CD14-positive monocyte (primary cell): ENCODE measurements around the gene PPFIA1. TPM values are rescaled to one million over a fixed set of nuclear protein-coding genes. Genes with fewer than 3 reads are reported as not detected.

ENCODE experiments used
- DNase-seq, 3 donors: peaks; one replicate each; pipeline ENCODE4 v3.0.0-alpha.2; 2011 to 2022
- H2AFZ ChIP-seq: 2 replicates; pipeline ENCODE4 v1.6.0; 2012; ENCODE audit warnings: mild to moderate bottlenecking, low read depth, low read length, inconsistent platforms; ENCODE audit not compliant: insufficient read depth, poor library complexity, severe bottlenecking
- H3K27ac ChIP-seq, 2 donors: 1 replicate in 1 of 2; 2 replicates in 1 of 2; pipeline ENCODE4 v1.5.1; 2012 to 2013; ENCODE audit warnings: low read length in 2 of 2, control low read depth in 1 of 2, inconsistent platforms in 1 of 2, low read depth in 1 of 2, mild to moderate bottlenecking in 1 of 2
- H3K27me3 ChIP-seq, 2 donors: one replicate each; pipeline versions ENCODE4 v1.6.0 to v1.6.1; 2011 to 2013; ENCODE audit warnings: low read length in 2 of 2; ENCODE audit not compliant: control insufficient read depth in 2 of 2, insufficient read depth in 2 of 2
- H3K36me3 ChIP-seq, 2 donors: replicated peaks in 1 of 2; 1 replicate in 1 of 2; 2 replicates in 1 of 2; pipeline versions ENCODE4 v1.5.1 to v1.6.1; 2012 to 2013; ENCODE audit warnings: low read length in 2 of 2, control low read depth in 1 of 2, inconsistent platforms in 1 of 2, mild to moderate bottlenecking in 1 of 2; ENCODE audit not compliant: insufficient read depth in 2 of 2, control insufficient read depth in 1 of 2
- H3K4me1 ChIP-seq, 2 donors: 1 replicate in 1 of 2; 2 replicates in 1 of 2; pipeline versions ENCODE4 v1.5.1 to v1.6.1; 2012 to 2013; ENCODE audit warnings: low read length in 2 of 2, control low read depth in 1 of 2, inconsistent platforms in 1 of 2, mild to moderate bottlenecking in 1 of 2, moderate library complexity in 1 of 2; ENCODE audit not compliant: insufficient read depth in 2 of 2, control insufficient read depth in 1 of 2
- H3K4me2 ChIP-seq: replicated peaks from 2 replicates; pipeline ENCODE3; 2012; ENCODE audit warnings: low read length, moderate library complexity, mild to moderate bottlenecking; ENCODE audit not compliant: poor library complexity, severe bottlenecking; ENCODE audit errors: extremely low read depth
- H3K4me3 ChIP-seq, 3 experiments: fragments of 200-600 bp in 1 of 3; sonication (generic) in 1 of 3; replicated peaks in 1 of 3; 1 replicate in 2 of 3; 2 replicates in 1 of 3; pipeline ENCODE4 v1.5.1; 2011 to 2013; ENCODE audit warnings: low read length in 3 of 3, mild to moderate bottlenecking in 3 of 3, control low read depth in 2 of 3, low read depth in 2 of 3, inconsistent platforms in 1 of 3, moderate library complexity in 1 of 3
- H3K79me2 ChIP-seq: 2 replicates; pipeline ENCODE4 v1.6.0; 2012; ENCODE audit warnings: mild to moderate bottlenecking, control low read depth, inconsistent platforms, low read length, moderate library complexity; ENCODE audit not compliant: insufficient read depth
- H3K9ac ChIP-seq: 2 replicates; pipeline ENCODE4 v1.6.0; 2017; ENCODE audit warnings: low read length, mild to moderate bottlenecking; ENCODE audit not compliant: insufficient read depth, poor library complexity, severe bottlenecking
- H3K9me3 ChIP-seq, 2 donors: replicated peaks in 1 of 2; 1 replicate in 1 of 2; 2 replicates in 1 of 2; pipeline versions ENCODE4 v1.5.1 to v1.6.1; 2012 to 2013; ENCODE audit warnings: low read length in 2 of 2, control low read depth in 1 of 2; ENCODE audit not compliant: control insufficient read depth in 1 of 2, insufficient read depth in 1 of 2
- H4K20me1 ChIP-seq: 2 replicates; pipeline ENCODE4 v1.6.0; 2012; ENCODE audit warnings: mild to moderate bottlenecking, low read length, control low read depth, moderate library complexity; ENCODE audit not compliant: insufficient read depth
- H3K27ac Mint-ChIP-seq, 7 donors: one replicate each; pipeline ENCODE4 v1.8.0; 2020; ENCODE audit warnings: mild to moderate bottlenecking in 7 of 7, mixed read lengths in 7 of 7, moderate library complexity in 6 of 7, inconsistent platforms in 2 of 7
- H3K27me3 Mint-ChIP-seq, 3 donors: one replicate each; pipeline ENCODE4 v1.8.0; 2021 to 2022; ENCODE audit warnings: low read depth in 3 of 3, mild to moderate bottlenecking in 3 of 3, mixed read lengths in 3 of 3, moderate library complexity in 3 of 3, inconsistent platforms in 1 of 3
- H3K36me3 Mint-ChIP-seq, 2 donors: one replicate each; pipeline ENCODE4 v1.8.0; 2020; ENCODE audit warnings: mixed read lengths in 2 of 2, inconsistent platforms in 1 of 2, mild to moderate bottlenecking in 1 of 2
- H3K4me1 Mint-ChIP-seq: one replicate; pipeline ENCODE4 v1.8.0; 2020; ENCODE audit warnings: mild to moderate bottlenecking, mixed read lengths
- H3K4me3 Mint-ChIP-seq, 2 donors: one replicate each; pipeline ENCODE4 v1.8.0; 2020; ENCODE audit warnings: mild to moderate bottlenecking in 2 of 2, mixed read lengths in 2 of 2, moderate library complexity in 1 of 2
- H3K9me3 Mint-ChIP-seq, 7 donors: one replicate each; pipeline ENCODE4 v1.8.0; 2020 to 2022; ENCODE audit warnings: mixed read lengths in 7 of 7, mild to moderate bottlenecking in 6 of 7, moderate library complexity in 6 of 7, inconsistent platforms in 2 of 7
- WGBS: methylation state at CpG from one replicate; pipeline ENCODE4 v1.1.5; 2013; ENCODE audit warnings: missing lambda C conversion rate; ENCODE audit not compliant: insufficient coverage; 5-methylcytosine and 5-hydroxymethylcytosine counted together
- intact Hi-C, 2 donors: fragments of 100-400 bp; cut with micrococcal nuclease; formaldehyde crosslinking; loops; one replicate each; pipeline versions ENCODE4 v1.15.0 to v1.15.1; 2023
- polyA plus RNA-seq, 3 donors: library from polyadenylated mRNA; depleted of rRNA in 1 of 3; unstranded in 2 of 3; stranded (reverse) in 1 of 3; fragments of 300-500 nt in 2 of 3; fragments of >200 nt in 1 of 3; fragmentation: Illumina TruSeq in 2 of 3; gene quantifications; 1 replicate in 2 of 3; 2 replicates in 1 of 3; pipeline ENCODE4 v1.2.3, GENCODE V29; 2012 to 2021
- TF ChIP-seq, protein P1 (sequence below): fragments of 200-600 bp; IDR thresholded peaks from one replicate; pipeline ENCODE4 v1.8.0; 2022; ENCODE audit warnings: antibody characterized with exemption, mild to moderate bottlenecking

The PPFIA1 gene
- polyA plus RNA-seq, 3 donors, result 7.5 to 65.7 (median 15.5) TPM

DNA sequence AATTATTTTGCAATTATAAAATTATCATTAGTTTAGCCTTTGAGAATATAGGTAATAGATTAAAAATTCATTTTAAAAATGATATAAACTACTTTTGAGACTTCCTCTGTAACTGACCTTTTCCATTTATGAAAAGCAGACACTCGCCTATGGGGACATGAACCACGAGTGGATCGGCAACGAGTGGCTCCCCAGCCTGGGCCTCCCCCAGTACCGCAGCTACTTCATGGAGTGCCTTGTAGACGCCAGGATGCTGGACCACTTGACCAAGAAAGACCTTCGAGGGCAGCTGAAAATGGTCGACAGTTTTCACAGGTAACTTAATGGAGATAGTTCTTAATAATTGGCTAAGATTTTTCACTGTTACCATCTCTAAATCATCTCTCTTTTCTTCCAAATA lies 101.6 kb downstream of the PPFIA1 start:
- intact Hi-C loops, result no loop called here
- Mint-ChIP-seq H3K27ac (no peak overlapping the region), H3K27me3 (peaks cover 0 to 1% (median under 1%) of the 10 kb centered on the region in 3 donors), H3K36me3 (peaks cover 70 to 87% of the 10 kb centered on the region in 2 donors), H3K9me3 (peaks cover 0 to 6% (median 3%) of the 10 kb centered on the region in 7 donors), H3K4me3 (no peak overlapping the region), H3K4me1 (no peaks in the 10 kb centered on the region)
- TF ChIP-seq, protein P1, sequence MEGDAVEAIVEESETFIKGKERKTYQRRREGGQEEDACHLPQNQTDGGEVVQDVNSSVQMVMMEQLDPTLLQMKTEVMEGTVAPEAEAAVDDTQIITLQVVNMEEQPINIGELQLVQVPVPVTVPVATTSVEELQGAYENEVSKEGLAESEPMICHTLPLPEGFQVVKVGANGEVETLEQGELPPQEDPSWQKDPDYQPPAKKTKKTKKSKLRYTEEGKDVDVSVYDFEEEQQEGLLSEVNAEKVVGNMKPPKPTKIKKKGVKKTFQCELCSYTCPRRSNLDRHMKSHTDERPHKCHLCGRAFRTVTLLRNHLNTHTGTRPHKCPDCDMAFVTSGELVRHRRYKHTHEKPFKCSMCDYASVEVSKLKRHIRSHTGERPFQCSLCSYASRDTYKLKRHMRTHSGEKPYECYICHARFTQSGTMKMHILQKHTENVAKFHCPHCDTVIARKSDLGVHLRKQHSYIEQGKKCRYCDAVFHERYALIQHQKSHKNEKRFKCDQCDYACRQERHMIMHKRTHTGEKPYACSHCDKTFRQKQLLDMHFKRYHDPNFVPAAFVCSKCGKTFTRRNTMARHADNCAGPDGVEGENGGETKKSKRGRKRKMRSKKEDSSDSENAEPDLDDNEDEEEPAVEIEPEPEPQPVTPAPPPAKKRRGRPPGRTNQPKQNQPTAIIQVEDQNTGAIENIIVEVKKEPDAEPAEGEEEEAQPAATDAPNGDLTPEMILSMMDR, result no peak
- no peaks in the 10 kb centered on the region for H3K79me2 ChIP-seq
- DNase-seq, result no peak
- 100% methylated on average over 4 of the region's 8 CpGs for WGBS
- peaks cover 52% of the 10 kb centered on the region for H4K20me1 ChIP-seq
- no peak overlapping the region for H2AFZ ChIP-seq
- no peaks in the 10 kb centered on the region for H3K4me1 ChIP-seq
- H3K27ac ChIP-seq, result no peak overlapping the region
- H3K4me2 ChIP-seq, result no peak overlapping the region
- peaks cover 67 to 96% of the 10 kb centered on the region in 2 donors for H3K36me3 ChIP-seq
- H3K9me3 ChIP-seq, result no peaks in the 10 kb centered on the region
- H3K9ac ChIP-seq, result no peak overlapping the region
- H3K27me3 ChIP-seq, result no peaks in the 10 kb centered on the region
- no peak overlapping the region for H3K4me3 ChIP-seq

DNA sequence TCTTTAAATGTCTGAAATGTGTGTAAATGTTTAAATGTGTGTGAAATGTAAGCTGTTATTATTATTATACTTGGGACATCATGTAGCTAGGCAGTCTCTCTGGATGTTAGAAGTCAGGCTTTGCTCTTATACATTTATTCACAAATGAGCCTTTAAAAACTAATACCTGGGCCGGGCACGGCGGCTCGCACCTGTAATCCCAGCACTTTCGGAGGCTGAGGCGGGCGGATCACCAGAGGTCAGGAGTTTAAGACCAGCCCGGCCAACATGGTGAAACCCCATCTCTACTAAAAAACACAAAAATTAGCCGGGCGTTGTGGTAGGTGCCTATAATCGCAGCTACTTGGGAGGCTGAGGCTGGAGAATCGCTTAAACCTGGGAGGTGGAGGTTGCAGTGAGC lies 106.1 kb downstream of the PPFIA1 start:
- H3K9ac ChIP-seq, result no peak overlapping the region
- no peaks in the 10 kb centered on the region for H3K4me1 ChIP-seq
- 100% methylated on average over 1 of the region's 12 CpGs for WGBS
- H3K9me3 ChIP-seq, result no peaks in the 10 kb centered on the region
- Mint-ChIP-seq H3K27ac (no peak overlapping the region), H3K4me1 (no peaks in the 10 kb centered on the region), H3K4me3 (no peak overlapping the region), H3K36me3 (peaks cover 83 to 94% of the 10 kb centered on the region in 2 donors), H3K9me3 (no peaks in the 10 kb centered on the region), H3K27me3 (peaks cover 1 to 3% (median 2%) of the 10 kb centered on the region in 3 donors)
- H4K20me1 ChIP-seq, result peaks cover 50% of the 10 kb centered on the region
- intact Hi-C loops, result no loop called here
- peaks cover 82 to 93% of the 10 kb centered on the region in 2 donors for H3K36me3 ChIP-seq
- DNase-seq, result no peak
- no peak overlapping the region for H2AFZ ChIP-seq
- H3K4me2 ChIP-seq, result no peak overlapping the region
- TF ChIP-seq, protein P1, result no peak
- H3K27me3 ChIP-seq, result no peaks in the 10 kb centered on the region
- H3K79me2 ChIP-seq, result no peaks in the 10 kb centered on the region
- no peak overlapping the region for H3K27ac ChIP-seq
- no peak overlapping the region for H3K4me3 ChIP-seq
